ENCODE data around the gene CDYL2.

GRCh38 chr16:80819988-80820387 lies 15.6 kb upstream of the CDYL2 start:
- TF ChIP-seq CTCF (IDR thresholded peaks at IDR 0.05) (no peak), EZH2phosphoT487 (IDR thresholded peaks at IDR 0.05) (no peak)
